Mammary microvascular endothelial cell (primary cell): ENCODE results near the gene FANCC. TPM values are rescaled to one million over a fixed set of nuclear protein-coding genes. Genes with fewer than 3 reads are reported as not detected.

Source experiments
- total RNA-seq: library from RNA; depleted of rRNA; stranded (reverse); fragments of >200 nt; gene quantifications from 2 replicates; pipeline ENCODE4 v1.2.3, GENCODE V29; 2015

FANCC gene
- total RNA-seq: 5.4 and 10.1 TPM in 2 replicates

GRCh38 chr9:95317119-95317892 is at the start of gene FANCC:
TSS of gene FANCC (minus strand) at chr9:95317709. CDS start at chr9:95249291, 68,418 bp downstream.

Other genes starting within 250 kb of the FANCC start
- 1.7 and 3.7 TPM in 2 replicates for gene PTCH1, start 199.3 kb upstream of the FANCC start, total RNA-seq